ENCODE measurements around the gene SLC12A6.
A peak's percentile ranks its signal among the peaks of the same experiment; 100 is the strongest.

SLC12A6 gene

GRCh38 chr15:34341381-34342212, 4.0 kb upstream of the SLC12A6 start:
- peaks cover 16% of the 10 kb centered on the region for H3K36me3 Mint-ChIP-seq (ENCODE audit: low read depth)
- no peaks in the 10 kb centered on the region for H3K9me3 Mint-ChIP-seq
- H3K4me3 Mint-ChIP-seq = peak overlapping the region in 1 of 3 experiments; percentile 95
- H3K27ac Mint-ChIP-seq = peak overlapping the region in 2 of 3 experiments; percentile 90
- H3K27me3 Mint-ChIP-seq (ENCODE audit: low read depth) = peaks cover 3% of the 10 kb centered on the region
- peaks cover 15% of the 10 kb centered on the region for H3K4me1 Mint-ChIP-seq
- TF ChIP-seq CTCF (IDR thresholded peaks at IDR 0.05; ENCODE audit: unreplicated experiment in 3 of 3) = no peak

- Mint-ChIP-seq H3K4me3 (peak overlapping the region in 2 of 3 experiments; percentile 77 to 79), H3K4me1 (peaks cover 30% of the 10 kb centered on the region), H3K27ac (peak overlapping the region in 1 of 3 experiments; percentile 32), H3K9me3 (no peaks in the 10 kb centered on the region), H3K27me3 (ENCODE audit: low read depth) (peaks cover 4% of the 10 kb centered on the region), H3K36me3 (ENCODE audit: low read depth) (peaks cover 16% of the 10 kb centered on the region)
- TF ChIP-seq CTCF (IDR thresholded peaks at IDR 0.05; ENCODE audit: unreplicated experiment in 3 of 3) = no peak
These were observed 2.4 kb upstream of the SLC12A6 start for GRCh38 chr15:34339946-34340345.

- H3K36me3 Mint-ChIP-seq (ENCODE audit: low read depth) = peaks cover 16% of the 10 kb centered on the region
- H3K4me3 Mint-ChIP-seq = peak overlapping the region; percentile 86 to 89 (median 87)
- H3K27me3 Mint-ChIP-seq (ENCODE audit: low read depth) = peaks cover 4% of the 10 kb centered on the region
- peaks cover 34% of the 10 kb centered on the region for H3K4me1 Mint-ChIP-seq
- TF ChIP-seq CTCF (IDR thresholded peaks at IDR 0.05; ENCODE audit: unreplicated experiment in 3 of 3) = no peak
- no peaks in the 10 kb centered on the region for H3K9me3 Mint-ChIP-seq
- peak overlapping the region in 2 of 3 experiments; percentile 67 to 77 for H3K27ac Mint-ChIP-seq
These were observed 766 bp upstream of the SLC12A6 start for GRCh38 chr15:34338347-34338746.

- H3K4me3 Mint-ChIP-seq = peak overlapping the region; percentile 89 to 97 (median 96)
- peaks cover 4% of the 10 kb centered on the region for H3K27me3 Mint-ChIP-seq (ENCODE audit: low read depth)
- H3K4me1 Mint-ChIP-seq = peaks cover 34% of the 10 kb centered on the region
- H3K36me3 Mint-ChIP-seq (ENCODE audit: low read depth) = peaks cover 16% of the 10 kb centered on the region
- TF ChIP-seq CTCF (IDR thresholded peaks at IDR 0.05; ENCODE audit: unreplicated experiment in 3 of 3) = no peak
- H3K9me3 Mint-ChIP-seq = no peaks in the 10 kb centered on the region
- peak overlapping the region; percentile 29 to 59 (median 40) for H3K27ac Mint-ChIP-seq
These were observed 507 bp downstream of the SLC12A6 start for GRCh38 chr15:34336991-34337556.

DNA sequence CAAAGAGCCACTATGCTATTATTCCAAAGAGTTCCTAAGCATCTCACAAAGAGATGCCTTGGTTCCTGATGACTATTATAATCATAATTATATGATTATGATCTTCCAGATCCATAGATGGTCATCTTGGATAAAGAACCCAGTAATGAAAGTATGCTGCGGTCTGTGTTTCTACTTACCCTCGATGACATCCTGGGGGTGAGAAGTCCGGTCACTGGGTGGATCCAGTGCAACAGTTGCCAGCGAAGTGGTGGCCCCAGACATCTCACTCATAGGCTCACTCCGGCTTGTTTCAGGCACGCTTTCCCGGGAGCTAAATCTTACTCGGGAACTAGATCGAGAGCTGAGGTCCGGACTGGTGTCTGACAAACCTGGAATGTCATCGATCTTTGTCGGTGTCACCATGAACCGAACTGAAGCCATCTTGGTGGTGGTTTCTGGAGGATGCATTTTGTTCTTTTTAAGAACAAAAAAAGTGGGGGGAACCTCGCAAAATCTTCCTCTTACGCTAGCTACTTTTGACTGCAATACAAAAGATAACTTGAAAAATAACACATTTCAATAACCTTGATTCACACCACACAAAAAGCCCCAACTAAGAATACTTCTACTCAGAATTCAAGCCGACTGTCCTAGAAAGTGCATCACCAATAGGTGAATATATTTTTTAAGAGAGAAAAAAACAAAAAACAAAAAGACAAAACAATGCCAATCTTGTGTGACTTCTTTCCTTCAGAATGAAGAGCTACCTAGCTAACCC, 1.2 kb downstream of the SLC12A6 start:
- H3K4me1 Mint-ChIP-seq = peaks cover 28% of the 10 kb centered on the region
- no peak for TF ChIP-seq CTCF (IDR thresholded peaks at IDR 0.05; ENCODE audit: unreplicated experiment in 3 of 3)
- no peaks in the 10 kb centered on the region for H3K9me3 Mint-ChIP-seq
- peaks cover 4% of the 10 kb centered on the region for H3K27me3 Mint-ChIP-seq (ENCODE audit: low read depth)
- peak overlapping the region; percentile 89 to 97 (median 96) for H3K4me3 Mint-ChIP-seq
- H3K36me3 Mint-ChIP-seq (ENCODE audit: low read depth) = peaks cover 10% of the 10 kb centered on the region
- peak overlapping the region; percentile 29 to 59 (median 40) for H3K27ac Mint-ChIP-seq
